Measurements from ENCODE around the gene EN2. TPM values are rescaled to one million over a fixed set of nuclear protein-coding genes. Genes with fewer than 3 reads are reported as not detected.

Gene EN2
- total RNA-seq, 2 donors from 2014 or later, result 0.45 TPM; not detected in 1

- H3K27me3 ChIP-seq (replicated peaks; ENCODE audit: insufficient read depth), result peaks cover 54% of the 10 kb centered on the region
- intact Hi-C loops (cut with DNase I), result no loop called here
- TF ChIP-seq POLR2A (IDR thresholded peaks at IDR 0.05), result no peak
- no peak for TF ChIP-seq CTCF (IDR thresholded peaks at IDR 0.05)
- TF ChIP-seq POLR2AphosphoS5 (IDR thresholded peaks at IDR 0.05), result no peak
- H3K36me3 ChIP-seq, result no peaks in the 10 kb centered on the region
- no peaks in the 10 kb centered on the region for H3K9me3 ChIP-seq
- WGBS, result 16% methylated on average over 4 of the region's 4 CpGs
- H3K27ac ChIP-seq, result no peak overlapping the region
- H3K4me1 ChIP-seq (replicated peaks), result no peaks in the 10 kb centered on the region
- DNase-seq (ENCODE audit: low spot score), result no peak
- H3K4me3 ChIP-seq, result no peak overlapping the region
Observed at GRCh38 chr7:155507576-155507975, 49.6 kb downstream of the EN2 start.

- WGBS, result 10% methylated on average over 29 of the region's 29 CpGs
- no peak for TF ChIP-seq CTCF (IDR thresholded peaks at IDR 0.05)
- TF ChIP-seq POLR2AphosphoS5 (IDR thresholded peaks at IDR 0.05), result no peak
- no peak for TF ChIP-seq POLR2A (IDR thresholded peaks at IDR 0.05)
Observed at GRCh38 chr7:155508376-155509358, 50.7 kb downstream of the EN2 start.

GRCh38 chr7:155509359-155509724, 51.4 kb downstream of the EN2 start:
- Histone ChIP-seq H3K9me3 (no peaks in the 10 kb centered on the region), H3K4me3 (no peak overlapping the region), H3K27ac (no peak overlapping the region), H3K4me1 (replicated peaks) (no peaks in the 10 kb centered on the region), H3K27me3 (replicated peaks; ENCODE audit: insufficient read depth) (peaks cover 51% of the 10 kb centered on the region), H3K36me3 (no peaks in the 10 kb centered on the region)
- DNase-seq (ENCODE audit: low spot score), result no peak
- TF ChIP-seq CTCF (IDR thresholded peaks at IDR 0.05) (no peak), POLR2AphosphoS5 (IDR thresholded peaks at IDR 0.05) (no peak), POLR2A (IDR thresholded peaks at IDR 0.05) (no peak)
- WGBS, result 5% methylated on average over 9 of the region's 16 CpGs
- intact Hi-C loops (cut with DNase I), result no loop called here

More at GRCh38 chr7:155508376-155509358, 50.7 kb downstream of the EN2 start:
- no peak for DNase-seq (ENCODE audit: low spot score)
- Histone ChIP-seq H3K4me3 (no peak overlapping the region), H3K27me3 (replicated peaks; ENCODE audit: insufficient read depth) (peaks cover 55% of the 10 kb centered on the region), H3K27ac (no peak overlapping the region), H3K9me3 (no peaks in the 10 kb centered on the region), H3K4me1 (replicated peaks) (no peaks in the 10 kb centered on the region), H3K36me3 (no peaks in the 10 kb centered on the region)
- intact Hi-C loops (cut with DNase I), result no loop called here

- intact Hi-C loops (cut with DNase I), result no loop called here
- H3K4me3 ChIP-seq, result no peak overlapping the region
- H3K27me3 ChIP-seq (replicated peaks; ENCODE audit: insufficient read depth), result peaks cover 51% of the 10 kb centered on the region
- no peak for DNase-seq (ENCODE audit: low spot score)
- no peak overlapping the region for H3K27ac ChIP-seq
- no peaks in the 10 kb centered on the region for H3K4me1 ChIP-seq (replicated peaks)
- WGBS, result 4% methylated on average over 67 of the region's 68 CpGs
- H3K36me3 ChIP-seq, result no peaks in the 10 kb centered on the region
- no peaks in the 10 kb centered on the region for H3K9me3 ChIP-seq
- no peak for TF ChIP-seq POLR2A (IDR thresholded peaks at IDR 0.05)
- TF ChIP-seq CTCF (IDR thresholded peaks at IDR 0.05), result no peak
- TF ChIP-seq POLR2AphosphoS5 (IDR thresholded peaks at IDR 0.05), result no peak
Observed at GRCh38 chr7:155509725-155510551, 52.0 kb downstream of the EN2 start.

All from prostate gland (tissue), 2 donors.